HG02885 (cell line): ENCODE data around the gene GAL3ST2.
"Not testable (repeated sequence)": the region's sequence is repeated elsewhere in the genome, so short reads cannot be mapped to it uniquely, and the experiment has no call there.

Experiments
- ATAC-seq: cut with Tn5 transposase; IDR thresholded peaks from one replicate; pipeline ENCODE4 v1.9.1; 2021; ENCODE audit warnings: mild to moderate bottlenecking; ENCODE audit not compliant: unreplicated experiment, poor library complexity

The GAL3ST2 gene

GRCh38 chr2:241745276-241745675, 31.3 kb upstream of the GAL3ST2 start:
- ATAC-seq, result no peak

DNA sequence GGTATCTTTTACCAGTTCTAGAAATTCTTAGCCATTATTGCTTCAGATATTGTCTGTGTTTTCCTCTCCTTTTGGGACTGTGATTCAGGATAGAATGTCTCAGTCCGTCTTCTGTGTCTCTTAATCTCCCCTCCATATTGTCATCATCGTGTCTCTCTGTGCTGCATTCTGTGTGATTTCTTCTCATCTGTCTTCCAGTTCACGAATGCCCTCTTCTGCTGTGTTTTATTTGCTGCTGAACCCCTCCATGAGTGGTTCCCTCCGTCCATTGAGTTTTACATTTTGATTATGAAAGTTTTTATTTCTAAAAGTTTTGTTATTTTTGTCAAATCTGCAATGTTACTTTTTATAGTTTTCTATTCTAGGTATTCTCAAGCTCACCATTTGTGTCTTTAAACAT, 30.5 kb upstream of the GAL3ST2 start:
- ATAC-seq, result no peak

DNA sequence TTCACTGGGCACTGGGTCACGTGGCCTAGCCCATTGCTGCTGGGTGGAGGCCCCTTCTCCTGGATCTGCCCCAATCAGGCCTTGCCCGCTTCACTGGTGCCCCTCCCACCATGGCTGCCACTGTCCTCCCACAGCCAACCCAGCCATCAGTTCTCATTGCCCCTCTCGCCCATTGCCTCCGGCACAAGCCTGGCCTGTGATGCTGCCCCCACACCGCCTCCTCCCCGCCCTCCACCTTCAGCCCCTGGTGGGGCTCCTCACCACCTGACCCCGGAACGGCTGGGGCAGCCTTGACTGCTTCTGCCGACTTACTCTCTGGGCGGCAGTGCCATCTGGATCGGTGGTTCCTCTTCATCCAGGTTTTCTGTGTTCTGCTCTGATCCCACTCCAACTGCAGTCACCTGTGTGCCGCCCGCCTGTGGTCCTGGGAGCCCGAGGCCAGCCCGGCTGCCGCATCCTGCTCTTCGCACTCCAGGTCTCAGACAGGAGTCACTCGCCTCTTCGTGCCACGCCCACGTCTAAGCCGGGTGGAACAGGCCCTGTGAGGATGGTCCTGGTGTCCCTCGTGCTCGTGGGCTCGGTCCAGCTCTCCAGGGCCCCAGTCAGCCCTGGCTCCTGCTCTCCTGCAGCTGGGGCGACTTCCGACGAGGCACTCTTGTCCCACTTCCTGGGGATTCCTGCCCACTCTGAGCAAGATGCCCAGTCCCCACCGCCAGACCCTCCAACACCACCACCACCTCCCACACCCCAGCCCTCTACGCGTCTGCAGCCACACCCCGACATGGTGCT, 28.0 kb upstream of the GAL3ST2 start:
- no peak for ATAC-seq

GRCh38 chr2:241750076-241750840, 26.4 kb upstream of the GAL3ST2 start:
- no peak for ATAC-seq

DNA sequence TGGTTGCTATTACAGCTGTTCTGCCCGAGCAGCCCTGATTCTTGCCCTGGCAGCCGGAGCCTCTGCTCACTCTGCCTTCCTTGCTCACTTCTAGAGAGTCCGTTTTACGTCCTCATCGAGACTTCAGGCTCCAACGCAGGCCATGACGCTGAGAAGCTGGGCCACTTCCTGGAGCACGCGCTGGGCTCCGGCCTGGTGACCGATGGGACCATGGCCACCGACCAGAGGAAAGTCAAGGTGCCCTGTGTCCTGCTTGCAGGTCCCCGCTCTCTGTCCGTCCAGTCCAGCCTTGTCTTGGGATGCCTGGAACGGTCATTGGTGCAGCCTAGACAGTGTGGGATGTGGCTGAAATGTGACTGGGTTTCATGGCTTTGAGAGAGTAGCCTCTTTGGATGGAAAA, 25.5 kb upstream of the GAL3ST2 start:
- ATAC-seq, result no peak

DNA sequence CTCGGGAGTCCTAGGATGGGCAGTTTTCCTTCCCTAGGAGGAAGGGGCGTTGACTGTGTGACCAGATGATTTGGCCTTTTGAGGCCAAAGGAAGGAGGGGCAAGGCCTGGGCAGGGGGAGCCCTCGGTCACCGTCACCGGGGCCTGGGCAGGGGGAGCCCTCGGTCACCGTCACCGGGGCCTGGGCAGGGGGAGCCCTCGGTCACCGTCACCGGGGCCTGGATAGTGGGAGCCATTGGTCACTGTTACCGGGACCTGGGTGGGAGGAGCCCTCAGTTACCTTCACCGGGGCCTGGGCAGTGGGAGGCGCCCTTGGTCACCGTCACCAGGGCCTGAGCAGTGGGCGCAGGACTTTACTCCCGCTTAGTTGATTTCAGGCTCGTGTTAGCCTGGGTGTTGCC, 24.8 kb upstream of the GAL3ST2 start:
- ATAC-seq, result no peak

DNA sequence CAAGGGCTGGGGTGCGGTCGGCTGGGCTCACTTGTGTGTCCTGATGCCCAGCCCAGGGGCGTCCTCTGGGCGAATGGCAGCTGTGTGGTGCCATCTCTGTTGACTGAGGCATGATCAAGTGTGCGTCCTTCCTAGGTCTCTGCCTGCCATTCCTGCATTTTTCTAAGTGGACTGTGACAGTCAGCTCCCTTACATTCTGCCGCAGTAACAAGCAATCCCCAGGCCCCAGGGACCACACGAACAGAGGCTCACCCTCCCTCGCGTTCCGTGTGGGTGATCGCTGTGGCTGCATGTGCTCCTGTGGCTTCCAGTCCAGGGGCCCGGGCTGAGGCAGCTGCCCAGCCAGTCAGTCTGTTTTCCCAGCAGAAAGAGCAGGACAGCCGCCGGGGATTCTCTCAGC, 24.4 kb upstream of the GAL3ST2 start:
- no peak for ATAC-seq

GRCh38 chr2:241752689-241753276, 23.8 kb upstream of the GAL3ST2 start:
- no peak for ATAC-seq

DNA sequence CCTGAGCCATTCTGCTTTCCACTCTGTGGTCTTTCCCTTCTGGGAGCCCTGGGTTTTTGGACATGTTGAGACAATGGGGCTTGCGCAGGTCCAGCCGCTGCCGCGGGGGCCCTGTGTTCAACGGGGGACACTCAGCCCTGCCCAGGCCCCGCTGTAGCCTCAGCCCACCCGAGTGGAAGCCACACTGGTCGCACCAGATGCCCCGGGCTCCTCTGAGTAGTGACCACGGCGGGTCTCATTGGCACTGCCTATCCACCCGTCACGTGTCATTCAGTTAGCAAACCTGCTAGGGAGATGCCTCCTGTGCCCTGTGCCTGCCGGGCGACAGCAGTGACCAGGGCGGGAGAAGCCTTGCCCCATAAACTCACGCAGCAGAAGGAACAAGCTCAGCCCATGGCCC, 23.1 kb upstream of the GAL3ST2 start:
- no peak for ATAC-seq

GRCh38 chr2:241754042-241754441, 22.6 kb upstream of the GAL3ST2 start:
- ATAC-seq, result no peak

DNA sequence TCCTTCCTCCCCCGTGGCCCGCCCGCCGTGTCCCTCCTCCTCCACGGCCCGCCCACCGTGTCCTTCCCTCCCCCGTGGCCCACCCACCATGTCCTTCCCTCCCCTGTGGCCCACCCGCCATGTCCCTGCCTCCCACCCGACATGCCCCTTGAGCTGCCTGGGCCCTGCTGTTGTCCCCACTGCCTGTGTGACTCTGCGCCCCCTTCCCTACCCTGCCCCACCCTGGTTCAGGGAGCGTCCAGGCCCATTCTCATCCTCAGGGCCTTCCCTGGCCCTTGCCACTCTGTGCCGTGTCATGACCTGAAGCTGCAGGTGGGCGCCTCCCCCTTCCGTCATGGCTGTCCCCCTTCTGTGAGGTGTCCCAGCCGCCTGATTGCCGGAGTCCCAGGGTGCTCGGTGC, 21.5 kb upstream of the GAL3ST2 start:
- no peak for ATAC-seq

GRCh38 chr2:241755777-241756176, 20.8 kb upstream of the GAL3ST2 start:
- ATAC-seq, result no peak

DNA sequence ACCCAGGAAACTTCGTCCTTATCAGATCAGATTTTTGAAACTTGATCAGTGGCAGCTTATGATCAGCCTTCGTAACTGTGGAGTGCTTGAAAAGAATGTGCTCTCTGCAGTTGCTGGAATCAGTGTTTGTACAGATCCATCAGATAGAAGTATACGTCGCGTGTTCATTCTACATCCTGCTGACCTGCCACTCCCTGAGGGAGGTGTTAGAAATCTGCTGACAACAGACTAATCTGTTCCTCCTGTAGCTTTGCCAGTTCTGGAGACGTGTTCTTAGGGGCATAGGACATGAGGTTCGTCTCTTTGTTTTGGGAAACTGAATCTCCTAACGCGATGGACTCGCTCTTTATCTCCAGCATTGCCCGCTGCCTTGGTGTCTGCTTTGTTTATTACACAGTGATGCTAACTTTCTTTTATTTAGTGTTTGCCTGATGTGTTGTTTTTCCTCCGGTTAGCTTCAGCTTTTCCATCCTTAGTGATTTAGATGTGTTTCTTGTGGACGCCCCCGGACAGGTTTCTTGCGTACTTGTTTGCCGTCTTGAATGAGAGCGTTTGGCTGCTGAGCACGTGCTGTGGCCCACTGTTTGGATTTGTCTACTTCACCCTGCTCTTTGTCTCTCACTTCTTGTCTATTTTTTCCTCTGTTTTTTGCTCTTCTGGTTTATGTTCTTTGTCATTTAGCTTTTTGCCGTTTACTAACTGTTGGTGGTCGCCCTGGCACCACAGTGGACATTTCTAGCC, 17.4 kb upstream of the GAL3ST2 start:
- no peak for ATAC-seq

GRCh38 chr2:241759893-241760292, 16.7 kb upstream of the GAL3ST2 start:
- ATAC-seq, result not testable (repeated sequence)

DNA sequence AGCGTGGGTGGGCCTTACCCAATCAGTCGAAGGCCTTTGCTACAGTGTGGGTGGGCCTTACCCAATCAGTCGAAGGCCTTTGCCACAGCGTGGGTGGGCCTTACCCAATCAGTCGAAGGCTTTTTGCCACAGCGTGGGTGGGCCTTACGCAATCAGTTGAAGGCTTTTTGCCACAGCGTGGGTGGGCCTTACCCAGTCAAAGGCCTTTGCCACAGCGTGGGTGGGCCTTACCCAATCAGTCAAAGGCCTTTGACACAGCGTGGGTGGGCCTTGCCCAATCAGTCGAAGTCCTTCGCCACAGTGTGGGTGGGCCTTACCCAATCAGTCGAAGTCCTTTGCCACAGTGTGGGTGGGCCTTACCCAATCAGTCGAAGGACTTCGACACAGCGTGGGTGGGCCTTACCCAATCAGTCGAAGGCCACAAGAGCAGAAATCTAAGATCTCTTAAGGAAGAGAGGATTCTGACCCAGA, 16.3 kb upstream of the GAL3ST2 start:
- no peak for ATAC-seq

DNA sequence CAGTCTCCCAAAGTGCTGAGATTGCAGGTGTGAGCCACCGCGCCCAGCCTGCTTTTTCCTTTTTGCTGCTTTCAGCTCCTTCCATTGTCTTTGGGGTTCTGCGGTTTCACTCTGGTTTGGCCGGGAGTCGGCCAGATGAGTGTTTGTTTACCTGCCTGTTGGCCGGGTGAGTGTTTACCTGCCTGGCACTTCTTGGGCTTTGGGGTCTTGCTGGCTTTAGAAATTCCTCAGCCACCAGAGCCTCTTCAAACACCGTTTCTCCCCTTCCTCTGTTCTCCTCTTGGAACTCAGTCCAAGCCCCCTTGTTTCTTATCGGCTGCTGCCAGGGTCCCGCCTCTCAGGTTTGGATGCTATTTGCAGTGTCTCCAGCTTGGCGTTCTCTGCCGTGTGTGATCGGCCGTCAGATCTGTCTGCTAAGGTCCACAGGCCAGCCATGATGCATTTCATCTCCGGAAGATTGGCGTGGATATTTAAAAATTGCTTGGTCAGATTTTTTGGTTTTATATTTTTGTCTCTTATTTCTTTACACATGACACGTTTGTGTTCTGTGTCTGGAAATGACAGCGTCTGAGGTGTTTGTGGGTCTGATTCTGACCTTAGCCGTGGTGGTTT, 14.2 kb upstream of the GAL3ST2 start:
- no peak for ATAC-seq

DNA sequence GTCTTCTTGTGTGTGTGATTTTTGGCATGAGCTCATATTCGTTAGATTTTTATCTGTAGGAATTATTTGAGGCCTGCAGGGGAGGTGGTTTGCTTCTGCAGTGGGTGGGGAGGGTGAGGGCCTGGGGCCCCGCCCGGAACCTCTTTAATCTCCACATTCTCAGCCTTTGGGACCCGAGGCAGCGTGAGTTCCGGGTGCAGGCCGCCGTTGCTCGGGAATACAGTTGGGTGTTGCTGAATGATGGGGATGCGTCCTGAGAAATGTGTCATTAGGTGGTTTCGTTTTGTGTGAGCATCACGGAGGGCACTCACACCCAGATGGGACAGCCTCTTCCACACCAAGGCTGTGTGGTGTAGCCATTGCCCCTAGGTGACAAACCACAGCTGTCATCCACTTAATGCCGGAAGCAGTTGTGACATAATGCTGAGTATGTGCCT, 13.7 kb upstream of the GAL3ST2 start:
- ATAC-seq, result no peak

DNA sequence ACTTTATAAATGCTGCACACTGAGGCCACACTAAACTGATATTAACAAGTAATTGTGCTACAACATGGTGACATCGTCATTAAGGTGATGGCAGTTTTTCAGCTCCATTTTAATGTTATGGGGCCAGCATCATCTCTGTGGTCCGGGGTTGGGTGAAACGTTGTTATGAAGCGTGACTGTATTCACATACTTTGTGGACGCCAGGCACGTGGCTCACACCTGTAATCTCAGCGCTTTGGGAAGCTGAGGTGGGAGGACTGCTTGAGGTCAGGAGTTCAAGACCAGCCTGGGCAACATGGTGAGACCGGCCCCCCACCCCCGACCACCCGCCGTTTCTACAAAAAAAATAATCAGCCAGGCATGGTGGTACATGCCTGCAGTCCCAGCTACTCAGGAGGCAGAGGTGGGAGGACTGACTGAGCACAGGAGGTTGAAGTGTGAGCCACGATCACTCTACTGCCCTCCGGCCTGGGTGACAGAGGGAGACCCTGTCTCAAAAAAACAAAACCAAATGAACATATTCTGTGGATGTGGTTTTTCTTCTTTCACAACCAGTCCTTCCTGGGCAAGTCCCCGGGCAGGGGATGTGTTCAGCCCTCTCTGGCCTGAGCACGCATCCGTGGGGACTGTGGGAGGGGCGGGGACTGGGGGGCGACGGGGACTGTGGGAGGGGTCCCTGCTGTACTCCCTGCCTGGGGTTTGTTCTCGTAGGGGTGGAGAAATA, 12.9 kb upstream of the GAL3ST2 start:
- no peak for ATAC-seq
